AG09309 (cell line): ENCODE measurements around the gene P3H4.
"Not testable (repeated sequence)": the region's sequence is repeated elsewhere in the genome, so short reads cannot be mapped to it uniquely, and the experiment has no call there.

Experiments
- DNase-seq: peaks from one replicate; pipeline ENCODE4 v3.0.0-alpha.2; 2010; ENCODE audit warnings: low read depth
- H3K4me3 ChIP-seq: 2 replicates; pipeline ENCODE4 v1.5.1; 2011; ENCODE audit warnings: mild to moderate bottlenecking, low read depth, low read length, moderate library complexity; ENCODE audit not compliant: control insufficient read depth
- TF ChIP-seq, protein P1 (sequence below): IDR thresholded peaks from 2 replicates; pipeline ENCODE4 v1.5.1; 2011; ENCODE audit warnings: mild to moderate bottlenecking, low read depth, low read length, inconsistent platforms; ENCODE audit not compliant: insufficient read depth, control insufficient read depth; ENCODE audit errors: missing control alignments

Gene P3H4

DNA sequence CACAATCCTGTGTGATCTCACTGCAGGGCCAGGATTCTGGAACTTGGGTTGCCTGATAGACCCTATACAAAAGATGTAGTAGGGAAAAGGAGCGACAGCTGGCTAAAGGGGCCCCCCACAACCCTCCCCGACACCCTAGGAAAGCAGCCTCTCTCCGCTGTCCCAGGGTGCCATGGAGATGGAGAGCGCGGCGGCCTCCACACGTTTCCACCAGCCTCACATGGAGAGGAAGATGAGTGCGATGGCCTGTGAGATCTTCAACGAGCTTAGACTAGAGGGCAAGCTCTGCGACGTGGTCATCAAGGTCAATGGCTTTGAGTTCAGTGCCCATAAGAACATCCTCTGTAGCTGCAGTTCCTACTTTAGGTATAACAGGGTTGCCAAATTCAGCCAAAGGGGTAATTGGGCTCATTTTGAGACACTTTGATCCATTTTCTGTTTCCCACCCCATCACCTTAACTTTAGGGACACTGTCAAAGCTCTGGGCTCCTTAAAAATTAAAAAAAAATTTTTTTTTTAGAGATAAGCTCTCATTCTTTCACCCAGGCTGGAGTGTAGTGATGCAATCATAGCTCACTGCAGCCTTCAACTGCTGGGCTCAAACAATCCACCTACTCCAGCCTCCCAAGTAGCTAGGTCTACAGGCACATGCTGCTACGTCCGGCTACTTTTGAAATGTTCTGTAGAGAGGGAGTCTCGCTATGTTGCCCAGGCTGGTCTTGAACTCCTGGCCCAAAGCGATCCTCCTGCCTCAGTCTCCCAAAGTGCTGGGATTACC is 26.2 kb upstream of the P3H4 start, which contains the start of gene KLHL10:
Gene KLHL10 (plus strand): TSS at position 65 of the 778 bp plus-strand sequence. CDS start 108 bp downstream, at position 173.
- no peak for DNase-seq
- H3K4me3 ChIP-seq: no peak within 1 kb of the TSS; the same call in 1 of the 2 replicates
- TF ChIP-seq, protein P1, sequence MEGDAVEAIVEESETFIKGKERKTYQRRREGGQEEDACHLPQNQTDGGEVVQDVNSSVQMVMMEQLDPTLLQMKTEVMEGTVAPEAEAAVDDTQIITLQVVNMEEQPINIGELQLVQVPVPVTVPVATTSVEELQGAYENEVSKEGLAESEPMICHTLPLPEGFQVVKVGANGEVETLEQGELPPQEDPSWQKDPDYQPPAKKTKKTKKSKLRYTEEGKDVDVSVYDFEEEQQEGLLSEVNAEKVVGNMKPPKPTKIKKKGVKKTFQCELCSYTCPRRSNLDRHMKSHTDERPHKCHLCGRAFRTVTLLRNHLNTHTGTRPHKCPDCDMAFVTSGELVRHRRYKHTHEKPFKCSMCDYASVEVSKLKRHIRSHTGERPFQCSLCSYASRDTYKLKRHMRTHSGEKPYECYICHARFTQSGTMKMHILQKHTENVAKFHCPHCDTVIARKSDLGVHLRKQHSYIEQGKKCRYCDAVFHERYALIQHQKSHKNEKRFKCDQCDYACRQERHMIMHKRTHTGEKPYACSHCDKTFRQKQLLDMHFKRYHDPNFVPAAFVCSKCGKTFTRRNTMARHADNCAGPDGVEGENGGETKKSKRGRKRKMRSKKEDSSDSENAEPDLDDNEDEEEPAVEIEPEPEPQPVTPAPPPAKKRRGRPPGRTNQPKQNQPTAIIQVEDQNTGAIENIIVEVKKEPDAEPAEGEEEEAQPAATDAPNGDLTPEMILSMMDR: no peak

GRCh38 chr17:41836550-41837196 is 24.9 kb upstream of the P3H4 start:
- TF ChIP-seq, protein P1: no peak
- H3K4me3 ChIP-seq: peak overlapping the region; percentile 69
- no peak for DNase-seq

DNA sequence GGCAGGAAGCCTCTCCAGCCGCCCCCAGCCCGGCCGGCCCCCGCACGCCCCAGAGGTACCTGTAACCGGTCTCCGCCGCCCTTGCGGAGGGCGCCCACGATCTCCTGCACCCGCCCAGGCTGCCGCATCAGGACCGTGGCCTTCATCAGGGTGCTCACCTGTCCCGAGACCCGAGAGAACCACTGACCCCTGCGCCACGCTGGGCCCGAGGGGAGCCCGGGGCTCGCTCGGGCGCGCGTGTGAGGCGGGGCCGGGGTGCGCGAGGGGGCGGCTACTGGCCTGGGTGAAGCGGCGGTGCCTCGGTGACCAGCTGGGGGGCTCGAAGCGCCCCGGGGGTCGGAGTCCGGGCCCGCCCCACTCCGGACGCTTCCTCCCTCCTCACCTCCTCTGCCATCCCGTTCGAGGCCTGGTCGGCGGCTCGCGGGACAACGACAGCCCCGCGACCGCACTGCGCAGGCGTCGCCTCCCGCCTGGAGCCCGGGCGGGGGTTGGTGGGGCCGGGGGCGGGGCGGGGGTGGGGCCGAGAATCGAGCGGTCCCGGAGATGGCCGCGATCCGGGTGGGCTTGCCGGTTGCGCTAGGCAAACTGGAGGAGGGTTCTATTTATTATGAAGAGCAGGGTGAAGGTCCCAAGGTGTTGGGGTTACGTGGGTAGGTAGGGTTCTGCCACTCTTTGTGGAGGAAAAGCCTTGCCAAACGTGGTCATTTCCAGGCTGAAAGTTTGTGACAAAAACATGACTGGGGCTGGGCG is 24.2 kb upstream of the P3H4 start, which contains the start of gene NT5C3B:
Gene NT5C3B (minus strand): TSS at position 433 of the 750 bp plus-strand sequence. CDS start 39 bp downstream, at position 394.
- TF ChIP-seq, protein P1: no peak
- peak within 1 kb of the TSS; percentile 69 for H3K4me3 ChIP-seq
- no peak for DNase-seq

GRCh38 chr17:41835214-41835799 is 23.6 kb upstream of the P3H4 start:
- peak overlapping the region; percentile 69 for H3K4me3 ChIP-seq
- TF ChIP-seq, protein P1: no peak

DNA sequence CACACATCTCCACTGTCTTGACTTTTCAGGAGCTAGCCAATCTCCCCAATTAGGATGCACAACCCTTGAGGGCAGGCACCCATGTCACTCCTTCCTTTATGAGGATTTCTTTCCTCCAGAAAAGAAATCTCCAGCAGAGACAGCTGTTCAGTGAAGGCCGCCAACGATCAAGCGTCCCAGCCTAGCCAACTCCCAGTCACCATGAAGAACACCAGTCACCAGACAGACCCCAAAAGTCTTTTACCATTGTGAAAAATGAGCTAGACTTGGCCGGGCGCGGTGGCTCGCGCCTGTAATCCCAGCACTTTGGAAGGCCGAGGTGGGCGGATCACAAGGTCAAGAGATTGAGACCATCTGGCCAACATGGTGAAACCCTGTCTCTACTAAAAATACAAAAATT is 18.2 kb upstream of the P3H4 start:
- not testable (repeated sequence) for H3K4me3 ChIP-seq, DNase-seq

More at GRCh38 chr17:41835214-41835799, 23.6 kb upstream of the P3H4 start:
- DNase-seq: no peak

DNA sequence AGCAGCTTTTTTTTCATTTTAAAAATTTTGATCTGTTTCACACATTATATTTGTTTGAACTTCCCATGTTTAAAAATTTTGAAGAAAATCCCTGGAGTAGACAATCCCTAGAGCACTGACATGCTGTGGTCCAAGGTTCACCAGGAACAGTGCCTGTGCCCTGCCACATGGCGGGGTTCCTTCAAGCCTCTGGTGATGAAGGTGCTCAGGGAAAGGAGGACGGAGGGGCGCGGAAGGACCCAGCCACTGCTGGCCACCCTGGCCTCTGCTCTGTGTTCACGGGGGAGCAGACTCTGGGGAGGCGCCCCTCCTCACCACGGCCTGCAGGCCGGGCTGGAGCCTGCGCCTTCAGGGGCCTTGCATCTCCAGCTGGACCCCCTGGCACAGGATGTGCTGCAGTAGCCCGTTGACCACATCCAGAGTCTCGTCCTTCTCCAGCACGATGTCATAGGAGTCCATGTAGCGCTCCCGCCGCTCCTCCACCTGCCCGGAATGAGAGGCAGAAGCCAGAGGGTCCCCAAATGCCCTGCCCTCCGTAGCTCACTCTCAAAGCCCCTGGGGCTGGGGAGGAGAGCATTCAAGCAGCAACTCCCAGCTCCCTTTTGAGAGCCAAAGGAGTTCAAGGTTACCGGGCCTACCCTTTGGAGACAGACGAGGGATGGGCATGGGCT is 13.6 kb upstream of the P3H4 start:
- TF ChIP-seq, protein P1: no peak
- no peak for DNase-seq
- H3K4me3 ChIP-seq: no peak overlapping the region
